Thoracic aorta (tissue), 2 donors: ENCODE results near the gene TBX1. TPM values are rescaled to one million over a fixed set of nuclear protein-coding genes. Genes with fewer than 3 reads are reported as not detected.

ENCODE experiments used
- ATAC-seq: fragments of 150-250 bp; one replicate; pipeline ENCODE4 v1.8.0; 2017; ENCODE audit warnings: low read depth; ENCODE audit not compliant: insufficient number of reproducible peaks, low FRiP score
- DNase-seq: peaks from one replicate; pipeline ENCODE4 v3.0.0-alpha.2; 2020; ENCODE audit warnings: low spot score
- H3K27ac ChIP-seq, 2 donors: fragments of 200-600 bp; sonication (generic); 1 replicate in 1 of 2; 2 replicates in 1 of 2; pipeline ENCODE4 v1.5.1; 2016; ENCODE audit warnings: mild to moderate bottlenecking in 2 of 2, moderate library complexity in 2 of 2
- H3K27me3 ChIP-seq: fragments of 200-600 bp; sonication (generic); replicated peaks from 2 replicates; pipeline ENCODE4 v1.6.0; 2016; ENCODE audit warnings: mild to moderate bottlenecking; ENCODE audit not compliant: insufficient read depth
- H3K36me3 ChIP-seq: fragments of 200-600 bp; sonication (generic); one replicate; pipeline ENCODE4 v1.5.1; 2016
- H3K4me1 ChIP-seq, 2 donors: fragments of 200-600 bp; sonication (generic); 1 replicate in 1 of 2; 2 replicates in 1 of 2; pipeline versions ENCODE4 v1.5.1 to v1.6.0; 2016; ENCODE audit warnings: low read depth in 2 of 2, mild to moderate bottlenecking in 1 of 2; ENCODE audit not compliant: control insufficient read depth in 1 of 2
- H3K4me3 ChIP-seq: fragments of 200-600 bp; sonication (generic); 2 replicates; pipeline ENCODE4 v1.5.1; 2016; ENCODE audit warnings: mild to moderate bottlenecking
- H3K9me3 ChIP-seq: fragments of 200-600 bp; sonication (generic); 2 replicates; pipeline ENCODE4 v1.5.1; 2016
- total RNA-seq, 2 donors: library from RNA; depleted of rRNA; stranded (reverse); fragments of >200 nt; gene quantifications; one replicate each; pipeline versions ENCODE4 v1.1.0 to v1.2.3, GENCODE V29; 2016
- TF ChIP-seq, protein P1 (sequence below): fragments of 200-600 bp; sonication (generic); IDR thresholded peaks from one replicate; pipeline ENCODE4 v1.5.1; 2019; ENCODE audit warnings: antibody characterized with exemption

TBX1 gene
- total RNA-seq, 2 donors from 2014 or later, result 2.7 to 8.0 TPM

- peaks cover 6 to 27% of the 10 kb centered on the region in 2 donors for H3K4me1 ChIP-seq
- no peak overlapping the region for H3K4me3 ChIP-seq
- H3K9me3 ChIP-seq, result no peaks in the 10 kb centered on the region
- no peaks in the 10 kb centered on the region for H3K36me3 ChIP-seq
- no peak overlapping the region for H3K27ac ChIP-seq
- H3K27me3 ChIP-seq, result peaks cover 4% of the 10 kb centered on the region
- TF ChIP-seq, protein P1, sequence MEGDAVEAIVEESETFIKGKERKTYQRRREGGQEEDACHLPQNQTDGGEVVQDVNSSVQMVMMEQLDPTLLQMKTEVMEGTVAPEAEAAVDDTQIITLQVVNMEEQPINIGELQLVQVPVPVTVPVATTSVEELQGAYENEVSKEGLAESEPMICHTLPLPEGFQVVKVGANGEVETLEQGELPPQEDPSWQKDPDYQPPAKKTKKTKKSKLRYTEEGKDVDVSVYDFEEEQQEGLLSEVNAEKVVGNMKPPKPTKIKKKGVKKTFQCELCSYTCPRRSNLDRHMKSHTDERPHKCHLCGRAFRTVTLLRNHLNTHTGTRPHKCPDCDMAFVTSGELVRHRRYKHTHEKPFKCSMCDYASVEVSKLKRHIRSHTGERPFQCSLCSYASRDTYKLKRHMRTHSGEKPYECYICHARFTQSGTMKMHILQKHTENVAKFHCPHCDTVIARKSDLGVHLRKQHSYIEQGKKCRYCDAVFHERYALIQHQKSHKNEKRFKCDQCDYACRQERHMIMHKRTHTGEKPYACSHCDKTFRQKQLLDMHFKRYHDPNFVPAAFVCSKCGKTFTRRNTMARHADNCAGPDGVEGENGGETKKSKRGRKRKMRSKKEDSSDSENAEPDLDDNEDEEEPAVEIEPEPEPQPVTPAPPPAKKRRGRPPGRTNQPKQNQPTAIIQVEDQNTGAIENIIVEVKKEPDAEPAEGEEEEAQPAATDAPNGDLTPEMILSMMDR, result no peak
- ATAC-seq, result no peak
- no peak for DNase-seq
These were observed 6.4 kb upstream of the TBX1 start for GRCh38 chr22:19753996-19754700.

DNA sequence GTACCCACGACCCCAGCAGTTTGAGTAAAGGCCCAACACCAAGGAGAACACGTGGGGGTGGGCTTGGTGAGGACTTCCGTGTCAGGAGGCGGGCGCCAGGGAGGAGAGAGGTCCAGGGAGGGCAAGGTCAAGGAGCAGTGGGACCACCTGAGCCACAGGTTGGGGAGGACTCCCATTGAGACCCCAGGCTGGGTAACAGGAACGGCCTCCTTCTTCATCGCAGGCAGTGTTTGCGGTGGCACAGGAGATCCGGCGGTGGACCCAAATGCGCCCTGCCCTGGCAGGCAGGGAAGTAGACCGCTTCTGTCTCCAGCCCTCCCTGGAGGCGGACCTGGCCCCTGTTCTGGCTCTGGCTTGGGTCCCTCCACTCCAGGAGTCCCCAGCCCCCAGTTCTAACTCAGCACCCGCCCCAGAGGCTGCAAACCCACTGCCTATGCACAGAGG is 5.9 kb upstream of the TBX1 start:
- DNase-seq (no peak), ATAC-seq (no peak)
- H3K27me3 ChIP-seq, result peaks cover 8% of the 10 kb centered on the region
- no peak overlapping the region for H3K4me3 ChIP-seq
- H3K9me3 ChIP-seq, result no peaks in the 10 kb centered on the region
- H3K4me1 ChIP-seq, result peaks cover 6 to 27% of the 10 kb centered on the region in 2 donors
- no peak overlapping the region for H3K27ac ChIP-seq
- TF ChIP-seq, protein P1, result no peak
- no peaks in the 10 kb centered on the region for H3K36me3 ChIP-seq

GRCh38 chr22:19755145-19755710 is 5.3 kb upstream of the TBX1 start:
- no peak for DNase-seq
- no peak overlapping the region for H3K27ac ChIP-seq
- peaks cover 11% of the 10 kb centered on the region for H3K27me3 ChIP-seq
- H3K9me3 ChIP-seq, result no peaks in the 10 kb centered on the region
- no peaks in the 10 kb centered on the region for H3K36me3 ChIP-seq
- ATAC-seq, result no peak
- peaks cover 9 to 27% of the 10 kb centered on the region in 2 donors for H3K4me1 ChIP-seq
- peak overlapping the region; percentile 36 for H3K4me3 ChIP-seq
- TF ChIP-seq, protein P1, result no peak

- no peak for DNase-seq
- H3K4me1 ChIP-seq, result peaks cover 9 to 27% of the 10 kb centered on the region in 2 donors
- TF ChIP-seq, protein P1, result no peak
- H3K4me3 ChIP-seq, result no peak overlapping the region
- H3K27ac ChIP-seq, result no peak overlapping the region
- peaks cover 11% of the 10 kb centered on the region for H3K27me3 ChIP-seq
- no peak for ATAC-seq
- no peaks in the 10 kb centered on the region for H3K9me3 ChIP-seq
- H3K36me3 ChIP-seq, result no peaks in the 10 kb centered on the region
These were observed 4.8 kb upstream of the TBX1 start for GRCh38 chr22:19755722-19756287.
